IPS DF 4.7 (cell line): ENCODE data around the gene HSF5.
"Not testable (repeated sequence)": the region's sequence is repeated elsewhere in the genome, so short reads cannot be mapped to it uniquely, and the experiment has no call there.

Source experiments
- DNase-seq: peaks from one replicate; pipeline ENCODE4 v3.0.0-alpha.2; 2013; ENCODE audit warnings: low spot score; ENCODE audit errors: extremely low read depth

HSF5 gene

DNA sequence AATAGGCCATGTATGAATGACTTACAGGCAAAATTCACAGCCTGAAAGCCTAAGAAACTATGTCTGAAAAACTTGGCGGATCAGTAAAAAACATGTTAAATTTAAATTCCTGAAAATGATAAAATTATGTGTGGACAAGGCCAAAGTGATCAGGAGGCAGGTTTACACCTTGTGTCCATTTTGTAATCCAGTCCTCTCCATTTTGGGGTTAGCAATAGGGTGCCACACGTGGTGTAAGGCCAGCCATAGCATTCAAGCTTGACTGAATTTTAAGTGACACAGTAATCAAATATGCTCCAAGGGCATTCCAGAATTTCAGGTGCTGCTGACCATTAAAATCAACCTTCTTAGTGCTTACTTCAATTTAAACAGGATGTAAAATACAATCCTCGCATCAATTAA lies 73.6 kb downstream of the HSF5 start:
- no peak for DNase-seq

DNA sequence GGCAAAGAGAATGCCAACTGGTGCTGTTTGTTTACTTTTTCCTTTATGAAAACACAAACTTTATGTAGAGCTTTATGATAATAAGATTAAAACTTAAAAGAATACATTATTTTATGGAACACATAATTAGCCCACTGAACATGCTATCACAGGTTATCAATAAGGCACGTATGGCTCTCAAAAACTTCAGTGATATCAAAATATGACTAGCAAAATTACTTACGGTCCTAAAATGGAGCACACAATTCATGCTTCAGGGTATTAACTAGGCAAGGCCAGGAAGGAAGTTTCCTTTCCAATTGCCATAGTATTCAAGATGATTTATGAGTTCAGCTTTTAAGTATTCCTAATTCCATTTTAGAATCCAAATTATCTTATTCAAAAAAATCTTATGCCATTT lies 74.5 kb downstream of the HSF5 start:
- DNase-seq = no peak

DNA sequence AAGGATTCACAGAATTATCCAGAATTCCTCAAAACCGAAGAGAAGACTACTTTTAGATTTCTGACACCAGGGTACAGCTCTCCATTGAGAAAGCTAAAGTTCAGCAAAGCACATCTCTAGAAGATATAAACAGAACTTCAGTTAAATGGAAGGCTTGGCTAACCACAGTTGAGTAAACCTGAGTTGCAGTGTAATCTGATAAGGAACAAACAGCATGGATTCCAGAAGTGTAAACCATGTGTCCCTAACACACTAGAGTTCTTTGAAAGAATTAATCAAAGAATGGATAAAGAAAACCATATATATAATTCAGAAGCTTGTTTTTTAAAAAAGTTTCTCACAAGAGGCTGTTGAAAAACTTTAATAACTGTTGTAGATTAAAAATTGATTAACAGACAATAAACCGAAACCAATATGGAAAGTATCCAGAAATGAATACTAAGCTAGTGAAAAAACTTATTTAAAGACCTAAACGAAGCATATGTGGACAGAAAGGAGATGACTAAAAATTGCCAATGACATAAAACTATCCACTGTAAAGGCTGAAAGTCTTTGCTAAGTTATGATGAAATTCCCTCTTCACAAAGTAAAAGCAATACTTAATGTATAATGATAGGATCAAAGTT lies 75.1 kb downstream of the HSF5 start:
- DNase-seq = no peak

GRCh38 chr17:58412064-58412703 lies 76.0 kb downstream of the HSF5 start:
- no peak for DNase-seq

DNA sequence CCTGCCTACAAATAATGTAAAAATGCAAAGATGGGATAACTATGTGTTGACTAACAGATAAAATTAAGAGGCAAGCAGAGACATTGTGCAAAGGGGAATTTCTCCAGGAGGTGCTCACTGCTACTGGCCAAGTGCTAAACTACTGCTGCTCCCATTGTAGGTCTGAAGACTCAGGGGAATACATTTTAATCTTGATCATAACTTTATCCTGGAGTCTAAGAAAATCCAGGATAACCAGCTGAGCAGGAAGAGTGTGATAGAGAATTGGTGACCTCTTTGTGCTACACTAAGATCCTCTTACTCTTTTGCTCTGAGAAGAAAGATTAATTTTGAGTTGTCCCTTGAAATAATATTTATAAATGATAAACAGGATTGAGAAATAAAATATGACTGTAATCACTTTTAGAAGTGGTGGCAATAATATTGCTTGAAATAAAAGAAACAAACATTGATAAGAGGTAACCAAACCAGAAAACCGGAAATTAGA lies 76.8 kb downstream of the HSF5 start:
- DNase-seq = no peak

- no peak for DNase-seq
Measured at GRCh38 chr17:58410714-58411407, 77.3 kb downstream of the HSF5 start.

- DNase-seq = no peak
Measured at GRCh38 chr17:58409432-58409831, 78.8 kb downstream of the HSF5 start.

DNA sequence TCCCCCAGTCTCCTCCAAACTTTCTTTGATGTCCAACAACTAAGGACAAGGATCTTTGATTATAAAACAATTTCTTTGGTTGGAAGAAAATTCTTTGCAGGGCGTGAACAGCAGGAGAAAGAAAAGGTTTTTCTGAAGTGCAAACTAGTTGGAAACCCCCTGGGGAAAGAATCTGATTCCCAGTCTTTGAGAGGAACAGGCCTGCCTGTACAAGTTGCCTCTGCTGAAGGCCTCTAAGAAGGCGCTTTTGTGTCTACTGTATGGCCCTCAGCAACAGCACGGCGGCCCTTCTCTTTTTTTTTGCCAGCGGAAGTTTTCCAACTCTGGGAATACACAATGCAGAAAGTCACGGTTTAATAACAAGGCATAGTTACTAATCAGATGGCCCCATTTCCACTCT lies 84.9 kb downstream of the HSF5 start:
- no peak for DNase-seq

- DNase-seq = no peak
Measured at GRCh38 chr17:58402679-58403078, 85.5 kb downstream of the HSF5 start.

DNA sequence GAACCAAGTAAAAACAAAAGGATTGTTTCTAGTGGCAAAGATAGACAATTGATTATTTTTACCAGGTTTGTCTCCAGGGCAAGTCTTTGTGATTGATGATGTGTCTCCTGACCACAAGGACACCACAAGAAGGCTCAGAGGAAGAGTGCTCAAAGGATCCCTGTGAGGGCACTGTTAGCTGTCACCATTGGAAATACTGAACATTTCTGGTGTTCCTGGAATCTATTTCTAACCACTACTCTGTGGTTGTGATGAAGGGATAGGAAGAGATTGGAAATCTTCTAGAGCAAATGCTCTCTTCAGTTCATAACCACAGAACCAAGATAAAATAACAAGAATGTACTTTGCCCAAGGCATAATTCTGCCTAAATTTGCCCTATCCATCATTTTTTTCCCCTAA lies 86.2 kb downstream of the HSF5 start:
- DNase-seq = no peak

- no peak for DNase-seq
Measured at GRCh38 chr17:58401287-58401686, 86.9 kb downstream of the HSF5 start.

- DNase-seq = no peak
Measured at GRCh38 chr17:58400826-58401225, 87.4 kb downstream of the HSF5 start.

GRCh38 chr17:58399974-58400373 lies 88.2 kb downstream of the HSF5 start:
- DNase-seq = no peak

GRCh38 chr17:58398574-58399266 lies 89.5 kb downstream of the HSF5 start:
- DNase-seq = no peak

DNA sequence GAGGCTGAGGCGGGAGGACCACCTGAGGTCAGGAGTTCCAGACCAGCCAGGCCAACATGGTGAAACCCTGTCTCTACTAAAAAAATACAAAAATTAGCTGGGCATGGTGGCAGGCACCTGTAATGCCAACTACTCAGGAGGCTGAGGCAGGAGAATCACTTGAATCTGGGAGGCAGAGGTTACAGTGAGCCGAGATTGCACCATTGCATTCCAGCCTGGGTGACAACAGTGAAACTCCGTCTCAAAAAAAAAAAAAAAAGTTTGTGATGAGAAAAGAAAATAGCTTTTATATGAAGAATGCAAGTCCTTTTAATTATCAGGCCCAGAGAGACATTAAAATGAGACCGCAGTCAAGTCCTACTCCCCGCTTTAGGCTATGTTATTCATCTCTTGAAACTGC lies 90.8 kb downstream of the HSF5 start:
- DNase-seq = not testable (repeated sequence)

GRCh38 chr17:58396173-58396572 lies 92.0 kb downstream of the HSF5 start:
- no peak for DNase-seq

DNA sequence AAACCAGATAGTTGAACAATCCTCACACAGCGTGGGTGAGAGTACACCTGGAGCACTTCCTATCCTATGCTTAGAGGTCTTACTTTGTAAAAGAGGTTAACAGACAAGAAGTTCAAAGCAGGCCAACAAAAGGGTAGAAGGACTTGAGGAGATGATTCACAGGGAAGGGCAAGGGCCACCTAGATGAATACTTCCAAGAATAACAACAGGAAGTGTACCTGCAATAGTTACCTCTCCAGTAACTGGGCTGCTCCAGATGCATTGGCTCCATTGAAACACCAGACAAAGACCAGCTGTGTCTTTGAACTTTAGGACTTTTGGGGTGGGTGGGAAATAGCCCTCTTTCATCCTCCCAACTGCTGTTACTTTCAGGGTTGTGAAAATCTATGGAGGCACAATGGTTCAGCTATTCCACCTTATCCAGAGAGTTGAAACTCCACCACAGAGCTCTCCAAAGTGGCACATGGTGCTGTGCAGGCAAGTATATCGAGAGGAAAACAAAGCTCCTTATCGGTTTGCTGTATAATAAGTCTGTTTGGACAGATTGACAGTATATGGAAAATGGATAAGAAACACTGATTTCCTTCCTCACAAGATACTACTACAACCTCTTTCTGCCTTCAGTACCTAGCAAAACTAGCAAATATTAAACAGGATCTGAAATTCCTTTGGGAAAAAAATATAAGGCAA lies 93.5 kb downstream of the HSF5 start:
- no peak for DNase-seq

DNA sequence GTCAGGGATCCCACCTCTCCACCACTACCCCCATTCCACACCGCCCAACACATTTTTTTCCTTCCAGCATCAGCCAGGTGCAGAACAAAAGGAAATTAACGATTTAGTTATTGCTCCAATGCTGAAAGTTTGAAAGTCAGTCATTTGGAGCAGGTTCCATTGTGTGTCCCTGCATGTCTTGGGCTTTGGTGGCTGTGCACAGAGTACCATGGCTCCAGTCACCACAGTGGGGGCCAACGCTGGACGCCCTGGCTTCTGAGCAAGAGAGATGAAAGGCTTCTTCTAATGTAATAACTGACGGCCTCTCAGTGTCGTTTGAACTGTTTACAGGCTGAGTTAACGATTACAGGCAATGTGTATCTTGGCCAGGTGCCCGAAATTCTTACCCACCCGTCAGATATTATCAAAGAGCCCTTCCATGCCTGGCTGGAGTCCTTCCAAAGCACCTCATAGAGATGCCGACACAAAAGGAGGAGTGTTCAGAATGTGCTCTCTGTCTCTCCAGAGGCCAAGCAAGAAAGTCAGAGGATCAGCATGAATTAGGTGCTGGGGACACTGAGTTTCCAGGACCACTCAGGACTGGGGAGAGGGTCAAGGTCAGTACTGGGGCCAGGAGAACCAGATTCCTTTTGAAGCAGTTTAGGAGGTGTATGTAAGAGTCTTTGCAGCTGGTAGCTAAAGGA lies 96.8 kb downstream of the HSF5 start:
- no peak for DNase-seq

- no peak for DNase-seq
Measured at GRCh38 chr17:58390884-58391283, 97.3 kb downstream of the HSF5 start.

DNA sequence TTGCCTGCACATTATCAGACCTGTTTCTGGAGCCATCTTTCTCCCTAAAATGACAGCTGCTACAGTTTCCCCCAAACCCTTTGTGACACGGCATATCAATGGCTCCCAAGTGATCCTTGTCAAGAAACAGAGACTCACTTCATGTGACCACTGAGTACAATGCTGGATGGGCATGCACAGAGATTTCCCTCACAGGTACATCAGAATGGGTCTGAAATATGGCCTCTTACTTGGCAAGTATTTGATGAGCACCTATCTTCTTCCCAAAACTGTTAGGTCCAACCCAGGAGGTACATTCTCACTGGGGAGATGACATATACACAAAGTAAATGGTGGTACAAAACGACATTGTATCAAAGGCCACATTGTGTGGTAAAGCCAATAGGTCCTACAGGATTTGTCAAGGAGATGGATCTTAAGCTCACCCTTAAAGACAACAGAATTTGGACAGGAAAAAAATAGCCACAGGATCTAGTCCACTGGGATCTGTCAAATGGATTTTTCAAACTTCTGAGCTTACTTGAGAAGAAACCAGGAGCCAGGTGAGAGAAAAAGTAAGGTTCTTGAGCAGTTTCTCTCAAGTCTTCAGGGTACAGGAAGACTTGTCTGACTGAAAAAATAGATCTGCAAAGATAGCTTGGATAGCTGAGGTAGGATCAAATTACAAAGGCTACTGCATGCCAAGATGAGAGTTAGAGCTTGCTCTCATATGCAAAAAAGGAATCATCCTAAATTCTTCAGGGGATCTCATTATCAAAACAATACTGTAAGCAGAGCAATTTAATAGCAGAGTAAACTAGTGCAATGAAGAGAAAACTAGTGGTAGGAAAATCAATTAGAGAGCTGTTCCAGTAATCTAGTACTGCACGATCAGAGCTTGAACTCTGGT lies 99.7 kb downstream of the HSF5 start:
- DNase-seq = no peak
